Measurements from ENCODE around the gene CCT4.

- TF ChIP-seq SPI1 (IDR thresholded peaks at IDR 0.05; ENCODE audit: low read depth, low read length), result no peak
- TF ChIP-seq POLR2A (IDR thresholded peaks at IDR 0.05; ENCODE audit: low read depth, low read length), result no peak
- no peak for TF ChIP-seq TAF1 (IDR thresholded peaks at IDR 0.05; ENCODE audit: low read depth, low read length)
- no peak for TF ChIP-seq POLR2AphosphoS5 (IDR thresholded peaks at IDR 0.05; ENCODE audit: low read depth, low read length)
These were observed 11.8 kb upstream of the CCT4 start for GRCh38 chr2:61900281-61900680.

Data from GM12891 (cell line).